K562 (cell line): ENCODE results near the gene LPIN3. TPM values are rescaled to one million over a fixed set of nuclear protein-coding genes. Genes with fewer than 3 reads are reported as not detected.

ENCODE experiments used
- FOXJ3 ChIP-seq: sonication (generic); formaldehyde crosslinking; IDR thresholded peaks from 2 replicates; pipeline ENCODE4 v1.4.0; 2020; ENCODE audit warnings: mild to moderate bottlenecking, missing genetic modification reagents
- HNRNPL ChIP-seq: fragments of 200-400 bp; formaldehyde crosslinking; IDR thresholded peaks from 2 replicates; pipeline ENCODE4 v1.6.1; 2017; ENCODE audit warnings: low read depth, mild to moderate bottlenecking, low read length
- MAZ ChIP-seq, 2 experiments: fragments of 450-650 bp in 1 of 2; sonication (generic) in 1 of 2; formaldehyde crosslinking; IDR thresholded peaks in 1 of 2; conservative IDR thresholded peaks in 1 of 2; 2 replicates each; pipeline versions ENCODE4 v1.4.0 to v1.5.0; 2020; ENCODE audit warnings: mild to moderate bottlenecking in 1 of 2, missing genetic modification reagents in 1 of 2
- USF1 ChIP-seq: sonication (generic); formaldehyde crosslinking; IDR thresholded peaks from 2 replicates; pipeline ENCODE4 v1.9.0; 2022; ENCODE audit warnings: mild to moderate bottlenecking, missing genetic modification reagents
- VEZF1 ChIP-seq: fragments of 200-800 bp; sonication (Bioruptor generic); IDR thresholded peaks from 2 replicates; pipeline ENCODE4 v1.6.1; 2017; ENCODE audit warnings: missing genetic modification characterization, missing compliant biosample characterization
- ZBTB5 ChIP-seq: fragments of 450-650 bp; IDR thresholded peaks from 2 replicates; pipeline ENCODE4 v1.6.1; 2017; ENCODE audit warnings: antibody characterized with exemption
- ZFPM2 ChIP-seq: fragments of 250-450 bp; sonication (Bioruptor Pico); IDR thresholded peaks from 2 replicates; pipeline ENCODE4 v1.5.1; 2022; ENCODE audit warnings: mild to moderate bottlenecking
- ZNF282 ChIP-seq: sonication (generic); formaldehyde crosslinking; IDR thresholded peaks from 2 replicates; pipeline ENCODE4 v1.8.1; 2023; ENCODE audit warnings: missing genetic modification reagents
- ZNF347 ChIP-seq: fragments of 450-650 bp; formaldehyde crosslinking; IDR thresholded peaks from 2 replicates; pipeline ENCODE4 v1.4.0; 2020; ENCODE audit warnings: low read depth, mild to moderate bottlenecking, moderate library complexity
- ZNF609 ChIP-seq: sonication (generic); formaldehyde crosslinking; IDR thresholded peaks from 2 replicates; pipeline ENCODE4 v1.8.1; 2023; ENCODE audit warnings: missing genetic modification reagents, mild to moderate bottlenecking, borderline replicate concordance
- polyA plus RNA-seq, 8 experiments: library from polyadenylated mRNA; depleted of rRNA in 4 of 8; stranded (reverse) in 5 of 8; unstranded in 3 of 8; fragments of >200 nt; fragmentation: Nextera tagmentation in 2 of 8; fragmentation: Illumina TruSeq in 1 of 8; extraction: Ambion mirVana in 2 of 8; extraction: Trizol in 1 of 8; gene quantifications; 2 replicates each; pipeline versions ENCODE4 v1.2.1 to v1.2.3, GENCODE V29; 2011 to 2014; ENCODE audit warnings: inconsistent platforms in 1 of 8, missing spikeins in 1 of 8
- total RNA-seq, 7 experiments: library from RNA; depleted of rRNA in 6 of 7; stranded (reverse); fragments of >200 nt in 6 of 7; fragmentation: Illumina TruSeq in 2 of 7; extraction: Trizol in 2 of 7; gene quantifications; 2 replicates each; pipeline versions ENCODE4 v1.2.1 to v1.2.3, GENCODE V29; 2011 to 2021; ENCODE audit warnings: low replicate concordance in 1 of 7
- TF ChIP-seq, protein P1 (sequence below), 3 experiments: fragments of 200-800 bp in 1 of 3; fragments of 250-450 bp in 1 of 3; fragments of 450-650 bp in 1 of 3; sonication (Bioruptor Pico) in 1 of 3; sonication (Bioruptor generic) in 1 of 3; formaldehyde crosslinking in 1 of 3; IDR thresholded peaks; 2 replicates each; pipeline versions ENCODE4 v1.6.1 to v1.8.0; 2016 to 2022; ENCODE audit warnings: mild to moderate bottlenecking in 2 of 3, missing genetic modification characterization in 2 of 3, missing compliant biosample characterization in 1 of 3, moderate library complexity in 1 of 3

The LPIN3 gene
- total and polyA plus RNA-seq, 9 of the 15 experiments (the other 6 are each of a cell fraction or from before 2014, with no cell fraction given), result 2.2 to 10.4 (median 5.9) TPM

- TF ChIP-seq VEZF1, result no peak
- TF ChIP-seq ZNF347 (CRISPR knock-in tag), result no peak
- 0 out of 2 replicates have a peak, but pooled peaks have one; percentile 29 for TF ChIP-seq ZNF282 (CRISPR knock-in tag)
- 0 out of 2 replicates have a peak, but pooled peaks have one; percentile 39 for TF ChIP-seq ZNF609 (CRISPR knock-in tag)
- TF ChIP-seq ZFPM2, result no peak
- TF ChIP-seq HNRNPL, result 0 out of 2 replicates have a peak, but pooled peaks have one; percentile 41
- TF ChIP-seq ZBTB5, result no peak
- TF ChIP-seq, protein P1, sequence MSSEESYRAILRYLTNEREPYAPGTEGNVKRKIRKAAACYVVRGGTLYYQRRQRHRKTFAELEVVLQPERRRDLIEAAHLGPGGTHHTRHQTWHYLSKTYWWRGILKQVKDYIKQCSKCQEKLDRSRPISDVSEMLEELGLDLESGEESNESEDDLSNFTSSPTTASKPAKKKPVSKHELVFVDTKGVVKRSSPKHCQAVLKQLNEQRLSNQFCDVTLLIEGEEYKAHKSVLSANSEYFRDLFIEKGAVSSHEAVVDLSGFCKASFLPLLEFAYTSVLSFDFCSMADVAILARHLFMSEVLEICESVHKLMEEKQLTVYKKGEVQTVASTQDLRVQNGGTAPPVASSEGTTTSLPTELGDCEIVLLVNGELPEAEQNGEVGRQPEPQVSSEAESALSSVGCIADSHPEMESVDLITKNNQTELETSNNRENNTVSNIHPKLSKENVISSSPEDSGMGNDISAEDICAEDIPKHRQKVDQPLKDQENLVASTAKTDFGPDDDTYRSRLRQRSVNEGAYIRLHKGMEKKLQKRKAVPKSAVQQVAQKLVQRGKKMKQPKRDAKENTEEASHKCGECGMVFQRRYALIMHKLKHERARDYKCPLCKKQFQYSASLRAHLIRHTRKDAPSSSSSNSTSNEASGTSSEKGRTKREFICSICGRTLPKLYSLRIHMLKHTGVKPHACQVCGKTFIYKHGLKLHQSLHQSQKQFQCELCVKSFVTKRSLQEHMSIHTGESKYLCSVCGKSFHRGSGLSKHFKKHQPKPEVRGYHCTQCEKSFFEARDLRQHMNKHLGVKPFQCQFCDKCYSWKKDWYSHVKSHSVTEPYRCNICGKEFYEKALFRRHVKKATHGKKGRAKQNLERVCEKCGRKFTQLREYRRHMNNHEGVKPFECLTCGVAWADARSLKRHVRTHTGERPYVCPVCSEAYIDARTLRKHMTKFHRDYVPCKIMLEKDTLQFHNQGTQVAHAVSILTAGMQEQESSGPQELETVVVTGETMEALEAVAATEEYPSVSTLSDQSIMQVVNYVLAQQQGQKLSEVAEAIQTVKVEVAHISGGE (CRISPR knock-in tag; IDR thresholded peaks at IDR 0.05), result peak in 2 of 3 experiments; percentile 8 to 61; a peak in 1 of 6 replicates
- TF ChIP-seq FOXJ3, result no peak
- TF ChIP-seq MAZ (CRISPR knock-in tag; conservative IDR thresholded peaks at IDR 0.05 in 1 of 2, IDR thresholded peaks at IDR 0.05 in 1 of 2), result peak in 1 of 2 experiments; percentile 33; a peak in 1 of 4 replicates
- TF ChIP-seq USF1, result peak; percentile 41
Observed at GRCh38 chr20:41316602-41317545, 23.7 kb upstream of the LPIN3 start (continued).
